ENCODE measurements around the gene DPCD.

DNA sequence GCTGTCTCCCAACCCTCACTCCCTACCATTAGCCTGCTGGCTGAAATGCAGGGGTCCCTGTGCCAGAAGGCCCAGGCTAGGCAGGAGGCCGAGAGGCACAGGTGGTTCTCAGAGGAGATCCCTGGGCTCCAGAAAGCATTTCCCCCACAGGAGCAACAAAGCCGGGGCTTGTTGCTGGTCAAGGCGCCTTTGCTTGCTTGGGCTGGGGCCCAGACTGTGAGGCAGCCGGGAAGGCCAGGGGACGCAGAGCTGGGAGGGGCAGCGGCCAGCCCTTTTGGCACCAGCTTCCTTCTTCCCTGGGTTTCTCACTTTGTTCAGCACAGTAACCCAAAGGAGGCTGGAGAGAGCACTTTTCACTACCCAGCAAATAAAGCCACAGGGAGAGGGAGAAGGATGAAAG, 58.2 kb downstream of the DPCD start:
- TF ChIP-seq YY1 (IDR thresholded peaks at IDR 0.05) (no peak), RAD21 (IDR thresholded peaks at IDR 0.05) (no peak), RXRA (IDR thresholded peaks at IDR 0.05) (no peak), TAF1 (conservative IDR thresholded peaks at IDR 0.05) (no peak), GABPA (IDR thresholded peaks at IDR 0.05 in 1 of 2, conservative IDR thresholded peaks at IDR 0.05 in 1 of 2) (no peak), EGR1 (IDR thresholded peaks at IDR 0.05; ENCODE audit: low read depth in 2 of 2) (no peak), JUND (IDR thresholded peaks at IDR 0.05) (no peak), SP1 (IDR thresholded peaks at IDR 0.05) (no peak), HNF4A (conservative IDR thresholded peaks at IDR 0.05) (no peak)
- TF ChIP-seq, protein P1, sequence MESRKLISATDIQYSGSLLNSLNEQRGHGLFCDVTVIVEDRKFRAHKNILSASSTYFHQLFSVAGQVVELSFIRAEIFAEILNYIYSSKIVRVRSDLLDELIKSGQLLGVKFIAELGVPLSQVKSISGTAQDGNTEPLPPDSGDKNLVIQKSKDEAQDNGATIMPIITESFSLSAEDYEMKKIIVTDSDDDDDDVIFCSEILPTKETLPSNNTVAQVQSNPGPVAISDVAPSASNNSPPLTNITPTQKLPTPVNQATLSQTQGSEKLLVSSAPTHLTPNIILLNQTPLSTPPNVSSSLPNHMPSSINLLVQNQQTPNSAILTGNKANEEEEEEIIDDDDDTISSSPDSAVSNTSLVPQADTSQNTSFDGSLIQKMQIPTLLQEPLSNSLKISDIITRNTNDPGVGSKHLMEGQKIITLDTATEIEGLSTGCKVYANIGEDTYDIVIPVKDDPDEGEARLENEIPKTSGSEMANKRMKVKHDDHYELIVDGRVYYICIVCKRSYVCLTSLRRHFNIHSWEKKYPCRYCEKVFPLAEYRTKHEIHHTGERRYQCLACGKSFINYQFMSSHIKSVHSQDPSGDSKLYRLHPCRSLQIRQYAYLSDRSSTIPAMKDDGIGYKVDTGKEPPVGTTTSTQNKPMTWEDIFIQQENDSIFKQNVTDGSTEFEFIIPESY (IDR thresholded peaks at IDR 0.05) = no peak
- TF ChIP-seq, protein P2, sequence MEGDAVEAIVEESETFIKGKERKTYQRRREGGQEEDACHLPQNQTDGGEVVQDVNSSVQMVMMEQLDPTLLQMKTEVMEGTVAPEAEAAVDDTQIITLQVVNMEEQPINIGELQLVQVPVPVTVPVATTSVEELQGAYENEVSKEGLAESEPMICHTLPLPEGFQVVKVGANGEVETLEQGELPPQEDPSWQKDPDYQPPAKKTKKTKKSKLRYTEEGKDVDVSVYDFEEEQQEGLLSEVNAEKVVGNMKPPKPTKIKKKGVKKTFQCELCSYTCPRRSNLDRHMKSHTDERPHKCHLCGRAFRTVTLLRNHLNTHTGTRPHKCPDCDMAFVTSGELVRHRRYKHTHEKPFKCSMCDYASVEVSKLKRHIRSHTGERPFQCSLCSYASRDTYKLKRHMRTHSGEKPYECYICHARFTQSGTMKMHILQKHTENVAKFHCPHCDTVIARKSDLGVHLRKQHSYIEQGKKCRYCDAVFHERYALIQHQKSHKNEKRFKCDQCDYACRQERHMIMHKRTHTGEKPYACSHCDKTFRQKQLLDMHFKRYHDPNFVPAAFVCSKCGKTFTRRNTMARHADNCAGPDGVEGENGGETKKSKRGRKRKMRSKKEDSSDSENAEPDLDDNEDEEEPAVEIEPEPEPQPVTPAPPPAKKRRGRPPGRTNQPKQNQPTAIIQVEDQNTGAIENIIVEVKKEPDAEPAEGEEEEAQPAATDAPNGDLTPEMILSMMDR (IDR thresholded peaks at IDR 0.05; ENCODE audit: low read depth, low read length, missing input control) = no peak
- TF ChIP-seq, protein P3, sequence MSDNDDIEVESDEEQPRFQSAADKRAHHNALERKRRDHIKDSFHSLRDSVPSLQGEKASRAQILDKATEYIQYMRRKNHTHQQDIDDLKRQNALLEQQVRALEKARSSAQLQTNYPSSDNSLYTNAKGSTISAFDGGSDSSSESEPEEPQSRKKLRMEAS (IDR thresholded peaks at IDR 0.05) = no peak
- TF ChIP-seq, protein P4, sequence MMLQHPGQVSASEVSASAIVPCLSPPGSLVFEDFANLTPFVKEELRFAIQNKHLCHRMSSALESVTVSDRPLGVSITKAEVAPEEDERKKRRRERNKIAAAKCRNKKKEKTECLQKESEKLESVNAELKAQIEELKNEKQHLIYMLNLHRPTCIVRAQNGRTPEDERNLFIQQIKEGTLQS (IDR thresholded peaks at IDR 0.05) = no peak
- TF ChIP-seq, protein P5, sequence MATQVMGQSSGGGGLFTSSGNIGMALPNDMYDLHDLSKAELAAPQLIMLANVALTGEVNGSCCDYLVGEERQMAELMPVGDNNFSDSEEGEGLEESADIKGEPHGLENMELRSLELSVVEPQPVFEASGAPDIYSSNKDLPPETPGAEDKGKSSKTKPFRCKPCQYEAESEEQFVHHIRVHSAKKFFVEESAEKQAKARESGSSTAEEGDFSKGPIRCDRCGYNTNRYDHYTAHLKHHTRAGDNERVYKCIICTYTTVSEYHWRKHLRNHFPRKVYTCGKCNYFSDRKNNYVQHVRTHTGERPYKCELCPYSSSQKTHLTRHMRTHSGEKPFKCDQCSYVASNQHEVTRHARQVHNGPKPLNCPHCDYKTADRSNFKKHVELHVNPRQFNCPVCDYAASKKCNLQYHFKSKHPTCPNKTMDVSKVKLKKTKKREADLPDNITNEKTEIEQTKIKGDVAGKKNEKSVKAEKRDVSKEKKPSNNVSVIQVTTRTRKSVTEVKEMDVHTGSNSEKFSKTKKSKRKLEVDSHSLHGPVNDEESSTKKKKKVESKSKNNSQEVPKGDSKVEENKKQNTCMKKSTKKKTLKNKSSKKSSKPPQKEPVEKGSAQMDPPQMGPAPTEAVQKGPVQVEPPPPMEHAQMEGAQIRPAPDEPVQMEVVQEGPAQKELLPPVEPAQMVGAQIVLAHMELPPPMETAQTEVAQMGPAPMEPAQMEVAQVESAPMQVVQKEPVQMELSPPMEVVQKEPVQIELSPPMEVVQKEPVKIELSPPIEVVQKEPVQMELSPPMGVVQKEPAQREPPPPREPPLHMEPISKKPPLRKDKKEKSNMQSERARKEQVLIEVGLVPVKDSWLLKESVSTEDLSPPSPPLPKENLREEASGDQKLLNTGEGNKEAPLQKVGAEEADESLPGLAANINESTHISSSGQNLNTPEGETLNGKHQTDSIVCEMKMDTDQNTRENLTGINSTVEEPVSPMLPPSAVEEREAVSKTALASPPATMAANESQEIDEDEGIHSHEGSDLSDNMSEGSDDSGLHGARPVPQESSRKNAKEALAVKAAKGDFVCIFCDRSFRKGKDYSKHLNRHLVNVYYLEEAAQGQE (IDR thresholded peaks at IDR 0.05) = no peak

Data from liver (tissue), 3 donors.